Stimulated activated naive CD8-positive, alpha-beta T cell treated with anti-CD3 and anti-CD28 coated beads, Interleukin-15, amount 100 ng/mL, for 72 hours (primary cell): ENCODE results near the gene UBP1.
A peak's percentile ranks its signal among the peaks of the same experiment; 100 is the strongest.

Source experiments
- ATAC-seq: fragments of 150-1000 bp; cut with Tn5 transposase; 2 replicates; pipeline ENCODE4 v1.10.0; 2021; ENCODE audit warnings: mild to moderate bottlenecking, moderate library complexity
- DNase-seq, 2 donors: peaks; one replicate each; pipeline ENCODE4 v3.0.0; 2021 to 2022
- H3K27ac Mint-ChIP-seq, 2 donors: one replicate each; pipeline ENCODE4 v1.8.0; 2022; ENCODE audit warnings: mild to moderate bottlenecking in 2 of 2, mixed read lengths in 2 of 2, moderate library complexity in 2 of 2
- H3K27me3 Mint-ChIP-seq: one replicate; pipeline ENCODE4 v1.8.0; 2022; ENCODE audit warnings: mixed read lengths
- H3K4me1 Mint-ChIP-seq: one replicate; pipeline ENCODE4 v1.8.0; 2022; ENCODE audit warnings: mild to moderate bottlenecking, mixed read lengths
- H3K4me3 Mint-ChIP-seq, 2 donors: one replicate each; pipeline ENCODE4 v1.8.0; 2022; ENCODE audit warnings: mild to moderate bottlenecking in 2 of 2, mixed read lengths in 2 of 2, moderate library complexity in 1 of 2
- H3K9me3 Mint-ChIP-seq, 2 donors: one replicate each; pipeline ENCODE4 v1.8.0; 2022; ENCODE audit warnings: mixed read lengths in 2 of 2

Gene UBP1

GRCh38 chr3:33388374-33389100, 51.7 kb downstream of the UBP1 start:
- DNase-seq (no peak), ATAC-seq (no peak)
- no peak overlapping the region for H3K27ac Mint-ChIP-seq
- no peak overlapping the region for H3K4me3 Mint-ChIP-seq
- peaks cover 33% of the 10 kb centered on the region for H3K4me1 Mint-ChIP-seq
- no peaks in the 10 kb centered on the region for H3K27me3 Mint-ChIP-seq
- no peaks in the 10 kb centered on the region for H3K9me3 Mint-ChIP-seq

- H3K27me3 Mint-ChIP-seq: no peaks in the 10 kb centered on the region
- peaks cover 25% of the 10 kb centered on the region for H3K4me1 Mint-ChIP-seq
- no peak overlapping the region for H3K27ac Mint-ChIP-seq
- DNase-seq: no peak
- no peaks in the 10 kb centered on the region for H3K9me3 Mint-ChIP-seq
- no peak overlapping the region for H3K4me3 Mint-ChIP-seq
- ATAC-seq: no peak
Observed at GRCh38 chr3:33386631-33387030, 53.6 kb downstream of the UBP1 start.

GRCh38 chr3:33385423-33385822, 54.8 kb downstream of the UBP1 start:
- no peaks in the 10 kb centered on the region for H3K9me3 Mint-ChIP-seq
- H3K4me1 Mint-ChIP-seq: peaks cover 22% of the 10 kb centered on the region
- ATAC-seq (peak; percentile 92), DNase-seq (peak; percentile 15 to 48)
- peak overlapping the region in 1 of 2 donors; percentile 22 for H3K4me3 Mint-ChIP-seq
- H3K27me3 Mint-ChIP-seq: no peaks in the 10 kb centered on the region
- peak overlapping the region; percentile 10 to 68 for H3K27ac Mint-ChIP-seq

DNA sequence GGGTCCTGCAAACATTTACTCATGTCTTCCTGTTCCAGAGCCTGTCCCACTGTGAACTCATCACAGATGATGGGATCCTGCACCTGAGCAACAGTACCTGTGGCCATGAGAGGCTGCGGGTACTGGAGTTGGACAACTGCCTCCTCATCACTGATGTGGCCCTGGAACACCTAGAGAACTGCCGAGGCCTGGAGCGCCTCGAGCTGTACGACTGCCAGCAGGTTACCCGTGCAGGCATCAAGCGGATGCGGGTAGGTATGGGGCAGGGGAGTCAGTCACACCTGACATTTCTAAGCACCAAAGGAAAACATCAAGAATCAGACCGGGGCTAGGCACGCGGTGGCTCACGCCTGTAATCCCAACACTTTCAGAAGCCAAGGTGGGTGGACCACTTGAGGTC, 56.3 kb downstream of the UBP1 start:
- no peaks in the 10 kb centered on the region for H3K27me3 Mint-ChIP-seq
- H3K4me3 Mint-ChIP-seq: no peak overlapping the region
- peaks cover 22% of the 10 kb centered on the region for H3K4me1 Mint-ChIP-seq
- no peak for ATAC-seq
- H3K9me3 Mint-ChIP-seq: no peaks in the 10 kb centered on the region
- peak overlapping the region in 1 of 2 donors; percentile 80 for H3K27ac Mint-ChIP-seq
- DNase-seq: no peak

DNA sequence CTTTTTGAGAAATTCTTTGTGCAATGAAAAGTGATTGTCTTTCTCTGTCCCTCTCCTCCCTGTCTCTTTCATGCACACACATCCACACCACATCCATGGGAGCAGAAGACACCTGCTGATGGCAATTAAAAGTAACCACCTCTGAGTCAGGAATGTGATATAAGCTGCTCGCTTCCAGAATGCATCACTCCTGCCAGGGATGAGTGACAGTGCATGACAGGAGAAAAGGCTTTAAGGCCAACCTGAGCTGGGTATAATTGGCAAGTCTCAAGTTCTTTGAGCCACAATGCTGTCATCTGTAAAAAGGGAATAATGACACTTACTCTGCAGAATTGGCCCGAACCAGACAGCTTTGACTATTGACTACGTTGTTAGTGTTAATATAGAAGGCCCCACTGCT, 59.6 kb downstream of the UBP1 start:
- Mint-ChIP-seq H3K9me3 (no peaks in the 10 kb centered on the region), H3K27me3 (no peaks in the 10 kb centered on the region), H3K4me1 (peaks cover 9% of the 10 kb centered on the region), H3K27ac (peak overlapping the region in 1 of 2 donors; percentile 48), H3K4me3 (no peak overlapping the region)
- ATAC-seq: no peak
- DNase-seq: no peak

DNA sequence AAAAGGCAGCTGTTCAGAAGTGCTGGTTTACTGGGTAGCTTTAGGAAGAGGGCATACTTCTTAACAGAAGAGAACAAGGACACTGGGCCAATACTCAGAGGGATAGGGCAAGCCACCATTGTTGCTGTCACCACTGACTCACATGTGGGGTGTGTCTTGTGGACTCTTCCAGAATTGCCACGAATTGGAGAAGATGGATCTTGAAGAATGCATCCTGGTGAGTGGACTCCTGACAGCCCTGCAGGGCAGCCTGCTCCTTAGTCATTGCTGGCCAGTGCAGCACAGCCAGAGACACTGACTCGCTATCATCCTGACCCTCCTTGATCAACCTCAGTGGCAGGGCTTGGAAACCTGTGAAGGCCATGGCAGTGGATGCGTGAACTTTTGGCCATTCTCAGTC, 62.3 kb downstream of the UBP1 start:
- no peak for DNase-seq
- H3K27me3 Mint-ChIP-seq: no peaks in the 10 kb centered on the region

DNA sequence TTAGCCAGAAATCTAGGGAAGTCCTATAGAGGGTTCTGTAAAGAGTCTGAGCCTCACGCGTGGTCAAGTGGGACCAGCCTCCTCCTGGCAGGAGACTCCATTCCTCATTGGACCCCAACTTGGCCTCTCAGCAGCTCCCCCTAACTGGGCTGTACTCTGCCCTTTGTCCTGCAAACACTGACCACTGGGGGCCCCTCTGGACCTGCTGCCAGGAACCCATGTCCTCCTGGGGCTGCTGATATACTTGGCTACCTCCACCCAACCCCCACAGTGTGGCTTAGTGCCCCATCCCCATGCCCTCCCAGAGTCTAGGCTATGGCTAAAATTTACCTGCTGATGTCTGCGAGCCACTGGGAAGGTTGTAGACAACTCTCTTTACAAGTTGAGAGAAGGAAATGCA, 62.7 kb downstream of the UBP1 start:
- Mint-ChIP-seq H3K4me3 (no peak overlapping the region), H3K27ac (no peak overlapping the region), H3K27me3 (peaks cover 1% of the 10 kb centered on the region), H3K9me3 (no peaks in the 10 kb centered on the region), H3K4me1 (peaks cover 7% of the 10 kb centered on the region)
- DNase-seq (no peak), ATAC-seq (peak; percentile 34)

More for the DNA sequence above, 62.3 kb downstream of the UBP1 start:
- Mint-ChIP-seq H3K27ac (no peak overlapping the region), H3K9me3 (no peaks in the 10 kb centered on the region), H3K4me1 (peaks cover 3% of the 10 kb centered on the region), H3K4me3 (no peak overlapping the region)
- ATAC-seq: peak; percentile 35

- no peak overlapping the region for H3K4me3 Mint-ChIP-seq
- H3K27ac Mint-ChIP-seq: no peak overlapping the region
- DNase-seq: no peak
- H3K4me1 Mint-ChIP-seq: peaks cover 10% of the 10 kb centered on the region
- no peaks in the 10 kb centered on the region for H3K9me3 Mint-ChIP-seq
- H3K27me3 Mint-ChIP-seq: peaks cover 16% of the 10 kb centered on the region
- no peak for ATAC-seq
Observed at GRCh38 chr3:33373082-33373437, 67.1 kb downstream of the UBP1 start.

DNA sequence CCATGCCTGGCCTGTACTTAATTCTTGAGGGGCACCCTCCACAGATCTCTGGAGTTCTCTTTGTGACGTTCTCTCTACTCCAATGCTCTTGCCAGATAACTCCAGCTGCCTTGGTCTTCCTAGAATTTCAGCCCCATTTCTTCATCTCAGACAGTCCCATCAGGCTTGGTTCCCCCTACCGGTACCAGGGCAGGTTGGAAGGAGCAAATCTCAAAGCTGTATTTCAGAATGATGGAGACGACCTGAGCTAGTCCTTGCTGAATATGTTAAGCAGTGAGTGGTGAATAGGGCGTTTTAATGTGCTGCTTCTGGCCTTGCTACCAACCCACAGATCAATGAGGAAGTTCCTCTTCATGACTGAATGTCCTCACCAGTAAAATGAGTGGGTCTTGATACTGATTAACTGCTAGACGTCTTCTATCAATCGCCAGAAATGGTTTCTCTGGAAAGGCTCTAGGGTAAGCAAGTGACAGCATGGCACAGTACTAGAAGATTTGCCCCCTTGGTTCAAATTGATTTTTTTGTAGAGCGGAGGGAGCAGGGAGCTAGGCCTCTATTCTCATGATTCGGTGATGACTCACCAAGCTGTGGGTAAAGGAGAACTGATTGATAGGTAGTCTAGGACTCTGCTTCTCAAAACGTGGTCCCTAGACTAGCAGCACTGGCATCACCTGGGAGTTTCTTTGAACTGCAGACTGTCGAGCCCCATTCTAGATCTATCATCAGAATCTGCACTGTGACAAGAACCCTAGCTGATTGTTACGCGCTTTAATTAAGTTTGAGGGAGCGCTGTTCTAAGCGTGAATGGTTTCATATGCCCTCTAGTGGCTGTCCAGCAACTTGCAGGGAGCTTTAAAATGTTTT, 67.8 kb downstream of the UBP1 start:
- peak; percentile 86 for ATAC-seq
- Mint-ChIP-seq H3K27ac (no peak overlapping the region), H3K27me3 (peaks cover 16% of the 10 kb centered on the region), H3K4me3 (no peak overlapping the region), H3K9me3 (no peaks in the 10 kb centered on the region), H3K4me1 (peaks cover 10% of the 10 kb centered on the region)
- peak; percentile 38 for DNase-seq

DNA sequence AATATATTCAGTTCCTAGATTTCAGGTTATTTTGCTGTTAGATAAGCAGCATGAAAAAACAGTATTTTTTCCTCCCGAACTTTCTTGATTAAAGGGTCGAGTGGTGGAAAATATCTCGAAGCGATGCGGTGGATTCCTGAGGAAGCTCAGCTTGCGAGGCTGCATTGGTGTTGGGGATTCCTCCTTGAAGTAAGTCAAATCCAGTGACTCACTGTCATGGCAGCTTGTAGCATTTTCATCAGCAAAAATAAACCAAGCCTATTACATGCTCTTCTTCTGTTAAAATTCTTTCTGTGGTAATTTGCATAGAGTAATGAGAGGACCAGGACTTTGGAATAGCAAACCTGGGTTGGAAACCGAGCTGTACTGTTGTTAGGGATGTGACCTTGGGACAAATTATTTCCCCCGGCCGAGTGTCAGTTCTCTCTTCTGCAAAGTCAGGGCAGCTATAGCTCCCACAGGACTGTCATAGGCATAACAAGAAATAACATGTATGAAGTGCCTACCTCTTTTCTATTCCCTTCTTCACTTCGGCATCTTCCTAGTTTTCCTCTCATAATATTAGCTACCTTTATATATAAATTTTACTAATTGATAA, 75.6 kb downstream of the UBP1 start:
- no peak overlapping the region for H3K27ac Mint-ChIP-seq
- DNase-seq: no peak
- peaks cover 8% of the 10 kb centered on the region for H3K27me3 Mint-ChIP-seq
- H3K9me3 Mint-ChIP-seq: no peaks in the 10 kb centered on the region
- no peaks in the 10 kb centered on the region for H3K4me1 Mint-ChIP-seq
- no peak overlapping the region for H3K4me3 Mint-ChIP-seq
- ATAC-seq: no peak

- H3K4me1 Mint-ChIP-seq: no peaks in the 10 kb centered on the region
- no peak for ATAC-seq
- DNase-seq: no peak
- H3K4me3 Mint-ChIP-seq: no peak overlapping the region
- peaks cover 5% of the 10 kb centered on the region for H3K27me3 Mint-ChIP-seq
- no peak overlapping the region for H3K27ac Mint-ChIP-seq
- no peaks in the 10 kb centered on the region for H3K9me3 Mint-ChIP-seq
Observed at GRCh38 chr3:33364060-33364459, 76.1 kb downstream of the UBP1 start.

DNA sequence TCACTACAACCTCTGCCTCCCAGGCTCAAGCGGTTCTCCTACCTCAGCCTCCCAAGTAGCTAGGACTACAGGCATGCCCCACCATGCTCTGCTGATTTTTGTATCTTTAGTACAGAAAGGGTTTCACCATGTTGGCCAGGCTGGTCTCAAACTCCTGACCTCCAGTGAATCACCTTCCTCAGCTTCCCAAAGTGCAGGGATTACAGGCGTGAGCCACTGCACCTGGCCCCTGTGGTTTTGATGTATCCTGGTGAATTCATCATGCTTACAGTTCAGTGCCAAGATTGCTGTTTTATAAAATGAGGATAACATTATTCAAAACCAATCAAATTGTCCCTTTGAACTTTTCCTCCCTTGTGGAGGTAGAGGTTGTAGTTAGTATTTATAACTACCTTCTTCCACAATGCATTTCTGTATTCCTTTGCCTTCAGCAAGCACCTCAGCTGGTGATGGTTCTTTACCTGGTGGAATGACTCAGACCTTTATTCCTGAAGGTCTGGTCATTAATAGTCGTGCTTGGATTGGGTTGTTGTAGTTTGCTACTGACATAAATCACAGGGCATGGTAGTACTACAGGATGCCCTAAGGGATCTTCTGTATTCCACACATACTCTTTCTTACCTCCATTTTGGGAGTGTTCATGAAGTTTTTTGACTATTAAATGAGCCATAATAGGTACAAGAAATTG, 76.9 kb downstream of the UBP1 start:
- H3K27me3 Mint-ChIP-seq: peaks cover 2% of the 10 kb centered on the region
- H3K9me3 Mint-ChIP-seq: no peaks in the 10 kb centered on the region
- DNase-seq (no peak), ATAC-seq (no peak)
- H3K27ac Mint-ChIP-seq: peak overlapping the region in 1 of 2 donors; percentile 9
- no peaks in the 10 kb centered on the region for H3K4me1 Mint-ChIP-seq
- no peak overlapping the region for H3K4me3 Mint-ChIP-seq

GRCh38 chr3:33360136-33360825, 79.9 kb downstream of the UBP1 start:
- ATAC-seq (no peak), DNase-seq (no peak)
- H3K27ac Mint-ChIP-seq: no peak overlapping the region
- H3K4me1 Mint-ChIP-seq: no peaks in the 10 kb centered on the region
- H3K4me3 Mint-ChIP-seq: no peak overlapping the region
- H3K27me3 Mint-ChIP-seq: peaks cover 8% of the 10 kb centered on the region
- no peaks in the 10 kb centered on the region for H3K9me3 Mint-ChIP-seq

DNA sequence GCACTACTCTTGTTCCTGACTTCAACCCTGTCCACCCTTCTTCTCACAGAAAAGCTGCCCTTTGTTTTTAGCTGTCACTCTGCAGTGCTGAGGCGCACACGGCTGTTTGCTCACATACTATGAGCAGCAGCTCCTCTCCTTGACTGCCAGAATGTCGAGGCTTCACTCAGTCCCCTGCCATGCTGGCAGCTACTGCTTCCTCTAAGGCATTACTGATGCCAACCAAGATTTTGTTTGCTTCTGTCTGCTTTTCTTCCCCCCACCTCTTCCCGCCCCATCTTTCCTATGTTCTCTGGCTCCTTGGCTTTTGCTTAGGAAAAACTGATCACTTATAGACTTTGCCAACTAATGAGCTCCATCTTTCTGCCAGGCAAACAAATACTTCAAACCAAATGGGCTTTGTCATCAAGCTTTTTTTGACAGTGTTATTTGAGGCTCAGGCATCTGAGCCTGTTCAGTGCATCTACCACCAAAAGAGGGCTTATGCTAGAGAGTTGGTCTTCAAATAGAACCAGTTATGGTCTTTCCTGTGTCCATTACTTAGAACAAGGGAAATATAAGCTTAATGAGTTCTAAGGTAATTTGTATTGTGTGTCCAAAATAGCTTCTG, 81.9 kb downstream of the UBP1 start:
- Mint-ChIP-seq H3K9me3 (no peaks in the 10 kb centered on the region), H3K27ac (no peak overlapping the region), H3K27me3 (peaks cover 8% of the 10 kb centered on the region), H3K4me1 (no peaks in the 10 kb centered on the region), H3K4me3 (no peak overlapping the region)
- ATAC-seq (no peak), DNase-seq (no peak)

- H3K27me3 Mint-ChIP-seq: peaks cover 8% of the 10 kb centered on the region
- no peak overlapping the region for H3K27ac Mint-ChIP-seq
- DNase-seq: no peak
- ATAC-seq: no peak
- H3K4me1 Mint-ChIP-seq: no peaks in the 10 kb centered on the region
- no peak overlapping the region for H3K4me3 Mint-ChIP-seq
- no peaks in the 10 kb centered on the region for H3K9me3 Mint-ChIP-seq
Observed at GRCh38 chr3:33355611-33356010, 84.6 kb downstream of the UBP1 start.
